SK-N-SH (cell line): ENCODE results near the gene ANKS4B.

ENCODE experiments used
- CTCF ChIP-seq: fragments of 200-600 bp; sonication (generic); IDR thresholded peaks from 2 replicates; pipeline ENCODE4 v1.6.1; 2017; ENCODE audit warnings: antibody characterized with exemption, mild to moderate bottlenecking, moderate library complexity
- EP300 ChIP-seq, 2 experiments: IDR thresholded peaks; 2 replicates each; pipeline versions ENCODE4 v1.4.0 to v1.6.1; 2012; ENCODE audit warnings: borderline replicate concordance in 1 of 2, low read depth in 1 of 2, low read length in 1 of 2
- EZH2phosphoT487 ChIP-seq: fragments of 200-600 bp; sonication (generic); IDR thresholded peaks from 2 replicates; pipeline ENCODE4 v1.6.1; 2017; ENCODE audit warnings: low read depth, mixed run types, mild to moderate bottlenecking, antibody characterized with exemption, moderate library complexity, borderline replicate concordance
- FOXM1 ChIP-seq: IDR thresholded peaks from 2 replicates; pipeline ENCODE4 v1.4.0; 2012; ENCODE audit warnings: low read depth, mild to moderate bottlenecking
- JUND ChIP-seq: IDR thresholded peaks from 2 replicates; pipeline ENCODE4 v1.4.0; 2012
- USF2 ChIP-seq: fragments of 150-350 bp; IDR thresholded peaks from 2 replicates; pipeline ENCODE4 v1.6.1; 2017; ENCODE audit warnings: antibody characterized with exemption, low read length, low read depth, borderline replicate concordance

GRCh38 chr16:21267298-21267697 lies 33.8 kb downstream of the ANKS4B start:
- no peak for TF ChIP-seq EP300 (IDR thresholded peaks at IDR 0.05; ENCODE audit: borderline replicate concordance in 1 of 2, low read depth in 1 of 2, low read length in 1 of 2)
- TF ChIP-seq EZH2phosphoT487: no peak
- TF ChIP-seq JUND: no peak
- TF ChIP-seq CTCF: no peak
- TF ChIP-seq USF2: no peak
- no peak for TF ChIP-seq FOXM1
